Stomach smooth muscle (tissue), 2 donors: ENCODE results near the gene C2orf68.
A peak's percentile ranks its signal among the peaks of the same experiment; 100 is the strongest.

Source experiments
- H3K27ac ChIP-seq: one replicate; pipeline ENCODE4 v1.7.0; 2013; ENCODE audit warnings: mild to moderate bottlenecking, low read length, inconsistent platforms
- H3K27me3 ChIP-seq, 2 donors: one replicate each; pipeline ENCODE4 v1.7.0; 2013; ENCODE audit warnings: low read length in 2 of 2; ENCODE audit not compliant: insufficient read depth in 2 of 2, control insufficient read depth in 1 of 2
- H3K36me3 ChIP-seq, 2 donors: one replicate each; pipeline ENCODE4 v1.7.0; 2013; ENCODE audit warnings: low read length in 2 of 2; ENCODE audit not compliant: control insufficient read depth in 2 of 2, insufficient read depth in 2 of 2
- H3K4me1 ChIP-seq: one replicate; pipeline ENCODE4 v1.7.0; 2013; ENCODE audit warnings: low read length; ENCODE audit not compliant: control insufficient read depth, insufficient read depth
- H3K4me3 ChIP-seq, 2 donors: one replicate each; pipeline ENCODE4 v1.7.0; 2013; ENCODE audit warnings: low read length in 2 of 2
- H3K9ac ChIP-seq, 2 donors: one replicate each; pipeline ENCODE4 v1.7.0; 2013; ENCODE audit warnings: low read length in 2 of 2, mild to moderate bottlenecking in 1 of 2
- H3K9me3 ChIP-seq, 2 donors: one replicate each; pipeline ENCODE4 v1.7.0; 2013; ENCODE audit warnings: low read length in 2 of 2; ENCODE audit not compliant: control insufficient read depth in 2 of 2
- donor health status: healthy.
- donor health status: Pancreatic carcinoma.

C2orf68 gene

DNA sequence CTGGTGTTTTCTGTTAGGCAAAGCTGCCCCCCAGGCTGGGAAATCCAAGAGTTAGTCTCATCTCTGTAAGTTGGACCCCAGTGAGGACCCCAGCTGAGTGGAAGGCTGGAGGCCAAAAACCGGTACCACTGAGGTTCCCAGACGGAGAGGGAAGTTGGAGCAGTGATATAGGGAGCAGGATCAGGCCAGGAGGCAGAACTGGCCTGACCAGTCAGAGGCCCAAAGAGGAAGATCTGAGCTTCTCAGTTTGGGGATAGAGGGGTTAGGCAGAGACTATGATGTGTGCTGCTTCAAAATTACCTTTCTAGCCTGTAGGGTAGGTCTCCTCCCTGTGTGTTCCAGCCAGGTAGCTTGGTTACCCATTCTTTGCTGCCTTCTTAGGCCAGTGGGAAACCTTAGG is 20.9 kb downstream of the C2orf68 start:
- H3K27ac ChIP-seq, result peak overlapping the region; percentile 37
- no peak overlapping the region for H3K4me3 ChIP-seq
- no peaks in the 10 kb centered on the region for H3K27me3 ChIP-seq
- H3K4me1 ChIP-seq, result peaks cover 39% of the 10 kb centered on the region
- H3K36me3 ChIP-seq, result no peaks in the 10 kb centered on the region
- H3K9ac ChIP-seq, result no peak overlapping the region
- no peaks in the 10 kb centered on the region for H3K9me3 ChIP-seq

- Histone ChIP-seq H3K4me3 (no peak overlapping the region), H3K9ac (no peak overlapping the region), H3K36me3 (no peaks in the 10 kb centered on the region), H3K9me3 (no peaks in the 10 kb centered on the region), H3K27me3 (no peaks in the 10 kb centered on the region), H3K27ac (peak overlapping the region; percentile 37), H3K4me1 (peaks cover 43% of the 10 kb centered on the region)
These were observed 21.7 kb downstream of the C2orf68 start for GRCh38 chr2:85589982-85590791.

GRCh38 chr2:85589181-85589580 is 22.7 kb downstream of the C2orf68 start:
- Histone ChIP-seq H3K9ac (no peak overlapping the region), H3K27ac (no peak overlapping the region), H3K4me3 (no peak overlapping the region), H3K36me3 (no peaks in the 10 kb centered on the region), H3K4me1 (peaks cover 40% of the 10 kb centered on the region), H3K9me3 (no peaks in the 10 kb centered on the region), H3K27me3 (no peaks in the 10 kb centered on the region)

DNA sequence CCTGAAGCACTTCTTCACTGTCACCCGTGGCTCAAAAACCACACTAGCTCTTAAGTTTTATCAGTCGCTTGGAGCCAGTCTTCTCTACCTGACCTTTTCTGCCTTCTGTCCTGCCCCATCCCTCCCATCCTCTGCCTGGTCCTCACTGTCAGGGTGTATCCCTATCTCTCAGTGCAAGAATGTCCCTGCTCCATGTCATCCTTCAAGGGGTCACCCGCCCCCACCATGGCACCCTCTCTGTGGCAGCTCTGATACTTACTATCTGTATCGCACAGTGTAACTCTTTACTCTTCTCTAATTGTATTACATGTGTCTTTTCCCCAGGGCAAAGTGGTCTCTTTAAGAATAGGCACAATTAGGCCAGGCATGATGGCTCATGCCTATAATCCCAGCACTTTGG is 23.2 kb downstream of the C2orf68 start:
- no peaks in the 10 kb centered on the region for H3K27me3 ChIP-seq
- no peak overlapping the region for H3K9ac ChIP-seq
- peaks cover 43% of the 10 kb centered on the region for H3K4me1 ChIP-seq
- no peaks in the 10 kb centered on the region for H3K9me3 ChIP-seq
- H3K27ac ChIP-seq, result peak overlapping the region; percentile 2
- no peaks in the 10 kb centered on the region for H3K36me3 ChIP-seq
- no peak overlapping the region for H3K4me3 ChIP-seq

- Histone ChIP-seq H3K27me3 (no peaks in the 10 kb centered on the region), H3K27ac (peak overlapping the region; percentile 2), H3K9ac (no peak overlapping the region), H3K36me3 (no peaks in the 10 kb centered on the region), H3K9me3 (no peaks in the 10 kb centered on the region), H3K4me1 (peaks cover 43% of the 10 kb centered on the region), H3K4me3 (no peak overlapping the region)
These were observed 23.6 kb downstream of the C2orf68 start for GRCh38 chr2:85588236-85588635.

DNA sequence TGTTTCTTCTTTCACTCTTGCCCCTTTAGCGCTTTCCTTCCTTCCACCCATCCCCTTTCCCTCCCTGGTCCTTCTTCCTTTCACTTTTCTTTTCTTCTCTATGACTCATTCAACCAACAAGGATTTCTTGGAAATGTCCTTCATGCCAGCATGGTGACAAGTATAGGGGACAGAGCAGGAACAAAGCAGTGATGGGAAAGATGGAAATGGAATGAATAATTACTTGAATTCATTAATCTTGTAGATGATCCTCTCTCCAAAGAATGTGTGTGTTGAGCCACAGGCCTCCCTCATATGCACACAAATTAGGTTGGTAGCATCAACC is 26.1 kb downstream of the C2orf68 start:
- H3K36me3 ChIP-seq, result no peaks in the 10 kb centered on the region
- H3K4me3 ChIP-seq, result peak overlapping the region in 1 of 2 donors; percentile 80
- peaks cover 33% of the 10 kb centered on the region for H3K4me1 ChIP-seq
- H3K27ac ChIP-seq, result peak overlapping the region; percentile 77
- H3K9ac ChIP-seq, result peak overlapping the region; percentile 29 to 79
- H3K9me3 ChIP-seq, result no peaks in the 10 kb centered on the region
- no peaks in the 10 kb centered on the region for H3K27me3 ChIP-seq

DNA sequence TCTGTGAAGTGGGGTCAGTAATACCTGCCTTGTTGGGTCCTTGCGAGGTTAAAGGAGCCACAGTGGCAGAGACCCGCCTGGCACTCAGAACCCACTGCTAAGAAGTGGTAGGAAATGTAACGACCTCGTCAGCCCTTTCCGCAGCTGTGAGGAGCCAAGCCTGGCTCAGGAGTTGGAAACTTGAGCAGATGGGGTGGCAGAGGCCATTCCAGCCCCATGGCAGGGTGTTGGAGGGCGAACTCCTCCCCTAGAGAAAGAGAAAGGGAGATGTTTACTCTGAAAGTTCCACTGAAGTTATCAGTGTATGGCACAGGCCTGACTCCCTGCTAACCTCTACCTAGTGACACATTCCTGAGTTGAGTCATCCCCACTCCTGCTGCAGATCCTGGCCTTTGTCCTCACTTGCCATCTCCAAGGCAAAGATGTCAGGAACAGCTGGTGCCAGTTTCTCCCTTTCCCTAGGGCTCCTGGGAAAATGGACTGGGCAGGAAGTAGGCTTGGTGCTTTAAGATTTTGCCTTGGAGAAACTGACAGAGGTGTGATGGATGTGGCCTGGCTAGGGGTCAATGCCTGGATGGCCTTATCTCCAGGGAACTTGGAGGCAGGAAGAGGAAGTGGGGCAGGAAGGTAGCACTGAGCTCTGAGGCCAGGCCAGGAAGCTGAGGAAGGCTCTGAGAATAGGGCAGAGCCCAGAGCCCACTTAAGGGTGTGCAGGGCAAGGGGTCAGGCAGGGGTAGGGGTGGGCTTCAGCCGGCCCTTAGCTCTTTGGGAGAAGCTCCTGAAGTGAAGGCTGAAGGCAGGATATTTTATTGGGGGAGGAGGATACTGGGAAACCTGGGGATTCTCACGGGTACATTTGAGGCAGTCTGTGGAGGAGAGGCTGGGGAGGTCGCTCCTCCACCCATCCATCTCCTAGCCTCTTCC is 26.7 kb downstream of the C2orf68 start:
- Histone ChIP-seq H3K36me3 (no peaks in the 10 kb centered on the region), H3K9me3 (no peaks in the 10 kb centered on the region), H3K27me3 (no peaks in the 10 kb centered on the region), H3K27ac (peak overlapping the region; percentile 77), H3K9ac (peak overlapping the region; percentile 79 to 84), H3K4me3 (peak overlapping the region; percentile 73 to 80), H3K4me1 (peaks cover 28% of the 10 kb centered on the region)

DNA sequence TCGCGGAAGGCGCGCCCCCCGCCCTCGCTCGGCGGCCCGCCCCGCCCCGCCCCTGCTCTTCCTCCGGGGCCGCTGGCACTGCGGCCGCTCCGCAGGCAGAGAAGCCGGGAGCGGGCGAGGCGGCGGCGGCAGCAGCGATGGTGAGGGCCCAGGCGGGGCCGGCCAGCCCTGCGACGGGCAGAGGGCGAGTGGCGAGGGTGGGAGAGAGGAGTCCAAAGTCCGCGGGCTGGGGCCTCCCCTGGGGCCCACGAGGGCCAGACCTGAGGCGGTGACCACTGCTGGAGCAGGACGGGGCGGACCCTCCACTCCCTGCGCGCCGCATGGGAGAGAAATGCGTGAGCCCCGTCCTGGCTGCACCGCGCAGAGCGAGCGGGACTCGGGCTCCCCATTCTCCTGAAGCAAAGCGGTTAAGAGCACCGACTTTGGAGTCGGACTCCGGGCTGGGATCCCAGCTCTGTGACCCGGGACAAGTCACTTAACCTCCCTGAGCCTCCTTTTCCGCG is 27.5 kb downstream of the C2orf68 start, which contains the start of gene VAMP5:
Gene VAMP5 (plus strand): TSS at position 78 of the 503 bp plus-strand sequence. CDS start 60 bp downstream, at position 138.
- H3K9me3 ChIP-seq, result no peaks in the 10 kb centered on the region
- H3K4me3 ChIP-seq, result peak within 1 kb of the TSS; percentile 73 to 80
- H3K9ac ChIP-seq, result peak within 1 kb of the TSS; percentile 79 to 84
- H3K27ac ChIP-seq, result peak within 1 kb of the TSS; percentile 77
- no peaks in the 10 kb centered on the region for H3K27me3 ChIP-seq
- peaks cover 28% of the 10 kb centered on the region for H3K4me1 ChIP-seq
- no peaks in the 10 kb centered on the region for H3K36me3 ChIP-seq

DNA sequence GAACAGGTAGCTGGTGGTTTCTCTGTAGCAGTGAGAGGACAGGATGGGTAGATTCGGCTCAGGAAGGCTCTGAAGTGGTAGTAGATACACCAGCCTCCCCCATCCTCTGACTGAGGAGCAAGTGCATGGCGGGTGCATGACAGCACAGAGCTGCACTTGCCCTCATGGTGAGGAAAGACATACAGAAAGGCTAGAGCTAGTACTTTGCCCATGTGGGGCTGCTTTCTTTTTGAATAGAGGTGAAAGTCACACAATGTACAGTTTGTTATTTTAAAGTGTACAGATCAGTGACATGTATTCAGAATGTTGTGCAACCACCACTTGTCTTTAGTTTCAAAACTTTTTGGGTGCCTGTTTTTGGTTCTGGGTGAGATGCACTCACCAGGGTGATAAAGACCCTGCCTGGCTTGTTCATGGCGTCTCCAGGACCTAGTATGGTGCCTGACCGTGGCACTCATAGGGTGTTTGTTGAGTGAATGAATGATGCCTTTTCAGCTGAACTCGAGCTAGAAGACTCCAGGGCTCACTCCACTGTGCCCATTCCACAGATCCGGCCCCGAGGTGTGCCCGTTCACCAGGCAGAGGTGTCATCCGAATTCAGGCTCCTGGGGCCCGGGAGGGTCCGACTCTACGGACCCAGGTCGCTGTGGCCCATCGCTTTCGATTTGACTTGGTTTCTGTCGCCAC is 28.1 kb downstream of the C2orf68 start:
- Histone ChIP-seq H3K27me3 (no peaks in the 10 kb centered on the region), H3K9me3 (no peaks in the 10 kb centered on the region), H3K4me1 (peaks cover 29% of the 10 kb centered on the region), H3K4me3 (peak overlapping the region; percentile 73 to 80), H3K9ac (peak overlapping the region; percentile 69 to 79), H3K36me3 (no peaks in the 10 kb centered on the region), H3K27ac (peak overlapping the region; percentile 77)

DNA sequence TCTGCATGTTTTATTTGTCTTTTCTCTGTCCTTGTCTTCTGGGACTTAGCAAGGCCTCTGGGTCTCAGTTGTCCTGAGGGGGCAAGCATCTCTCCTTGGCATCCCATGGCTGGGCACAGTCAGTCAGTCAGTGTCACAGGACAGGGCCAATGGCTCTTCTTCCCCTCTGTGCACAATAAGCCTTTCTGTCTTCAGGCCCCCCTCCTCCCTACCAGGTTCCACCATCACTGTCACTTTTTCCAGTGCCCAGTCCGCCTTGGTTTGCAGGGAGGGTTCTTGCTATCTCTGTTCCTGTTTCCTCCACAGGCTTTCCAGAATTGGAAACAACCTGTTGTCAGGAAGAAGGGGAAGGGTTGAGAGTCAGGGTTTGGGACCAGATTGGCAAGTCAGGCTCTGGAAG is 29.4 kb downstream of the C2orf68 start:
- Histone ChIP-seq H3K36me3 (no peaks in the 10 kb centered on the region), H3K27ac (no peak overlapping the region), H3K4me3 (no peak overlapping the region), H3K27me3 (no peaks in the 10 kb centered on the region), H3K9ac (no peak overlapping the region), H3K4me1 (peaks cover 30% of the 10 kb centered on the region), H3K9me3 (no peaks in the 10 kb centered on the region)
